Activated CD4-positive, alpha-beta T cell treated with anti-CD3 and anti-CD28 coated beads, Interleukin-2, amount 10 ng/mL, durations not matched to agents 7 days and 5 days (primary cell): Measurements from ENCODE around the gene NPPA. TPM values are rescaled to one million over a fixed set of nuclear protein-coding genes. Genes with fewer than 3 reads are reported as not detected.

Experiments
- CTCF ChIA-PET: fragments of 350-600 bp; sonication (Branson Sonifier 250); formaldehyde crosslinking; loops from one replicate; lab custom pipeline; 2021; ENCODE audit warnings: antibody characterized with exemption; lab: Charles Lee
- POLR2A ChIA-PET: fragments of 350-600 bp; sonication (Branson Sonifier 250); formaldehyde crosslinking; loops from one replicate; lab custom pipeline; 2021; ENCODE audit warnings: antibody characterized with exemption; lab: Charles Lee
- DNase-seq: peaks from one replicate; pipeline ENCODE4 v3.0.0-alpha.2; 2020
- H3K27ac Mint-ChIP-seq: one replicate; pipeline ENCODE4 v1.8.0; 2021; ENCODE audit warnings: mild to moderate bottlenecking, moderate library complexity, mixed read lengths
- H3K27me3 Mint-ChIP-seq: one replicate; pipeline ENCODE4 v1.8.0; 2021; ENCODE audit warnings: mixed read lengths
- H3K36me3 Mint-ChIP-seq: one replicate; pipeline ENCODE4 v1.8.0; 2021; ENCODE audit warnings: low read depth, mixed read lengths
- H3K4me1 Mint-ChIP-seq: one replicate; pipeline ENCODE4 v1.8.0; 2021; ENCODE audit warnings: mixed read lengths
- H3K4me3 Mint-ChIP-seq: one replicate; pipeline ENCODE4 v1.8.0; 2021; ENCODE audit warnings: mild to moderate bottlenecking, moderate library complexity, mixed read lengths
- H3K9me3 Mint-ChIP-seq: one replicate; pipeline ENCODE4 v1.8.0; 2021; ENCODE audit warnings: mixed read lengths
- total RNA-seq, 2 experiments: library from RNA; stranded (reverse); gene quantifications; one replicate each; pipeline ENCODE4 v1.2.3, GENCODE V29; 2021

Gene NPPA
- total RNA-seq, 2 experiments from 2014 or later, result not detected

GRCh38 chr1:11836955-11837766, 10.4 kb downstream of the NPPA start:
- POLR2A ChIA-PET, result interaction anchor here (2.2 kb wide), 1 partner anchor 71 kb away, joined by 13 read pairs; no protein-coding TSS in a partner anchor
- H3K36me3 Mint-ChIP-seq, result peaks cover 17% of the 10 kb centered on the region

DNA sequence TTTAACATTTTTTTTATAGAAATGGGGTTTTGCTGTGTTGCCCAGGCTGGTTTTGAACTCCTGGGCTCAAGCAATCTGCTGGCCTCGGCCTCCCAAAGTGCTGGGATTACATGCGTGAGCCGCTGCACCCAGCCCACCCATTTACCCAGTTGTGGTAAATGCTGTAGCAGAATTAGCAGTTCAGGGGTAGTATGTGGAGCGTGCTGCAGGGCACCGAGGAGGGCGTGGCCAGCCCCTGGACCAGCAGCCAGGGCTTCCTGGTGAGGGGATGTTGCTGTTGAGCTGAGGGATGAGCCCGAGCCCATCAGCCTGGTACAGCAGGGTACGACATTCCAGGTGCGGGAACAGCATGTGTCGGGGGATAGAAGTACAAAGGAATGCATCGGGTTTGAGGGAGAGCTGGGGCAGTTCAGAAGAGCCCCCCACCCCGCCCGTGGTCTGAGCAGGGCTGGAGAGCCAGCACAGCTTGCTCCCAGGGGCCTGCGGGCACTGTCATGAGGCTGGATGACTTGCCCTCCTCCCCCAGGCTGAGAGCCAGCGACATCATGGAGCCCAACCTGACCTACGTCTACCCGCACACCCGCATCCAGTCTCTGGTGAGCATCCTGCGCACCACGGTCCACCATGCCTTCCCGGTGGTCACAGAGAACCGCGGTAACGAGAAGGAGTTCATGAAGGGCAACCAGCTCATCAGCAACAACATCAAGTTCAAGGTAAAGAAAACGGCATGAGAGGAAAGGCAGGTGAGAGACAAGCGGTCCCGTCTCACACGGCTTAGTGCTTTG, 11.9 kb downstream of the NPPA start:
- ChIA-PET CTCF (interaction anchor here (0.6 to 1.6 kb wide), 3 partner anchors 19 to 543 kb away, joined by 3 to 4 read pairs (median 3); no protein-coding TSS in a partner anchor), POLR2A (interaction anchor here (2.2 kb wide), 1 partner anchor 72 kb away, joined by 13 read pairs; no protein-coding TSS in a partner anchor)
- H3K4me1 Mint-ChIP-seq, result peaks cover 2% of the 10 kb centered on the region
- H3K9me3 Mint-ChIP-seq, result no peaks in the 10 kb centered on the region
- peaks cover 12% of the 10 kb centered on the region for H3K36me3 Mint-ChIP-seq
- H3K4me3 Mint-ChIP-seq, result no peak overlapping the region
- no peak overlapping the region for H3K27ac Mint-ChIP-seq
- H3K27me3 Mint-ChIP-seq, result no peaks in the 10 kb centered on the region
- no peak for DNase-seq

More at GRCh38 chr1:11836955-11837766, 10.4 kb downstream of the NPPA start:
- H3K4me3 Mint-ChIP-seq, result no peak overlapping the region
- CTCF ChIA-PET, result interaction anchor here (0.6 to 1.6 kb wide), 5 partner anchors 20 to 131 kb away, joined by 3 to 8 read pairs (median 4); no protein-coding TSS in a partner anchor
- no peaks in the 10 kb centered on the region for H3K27me3 Mint-ChIP-seq
- H3K9me3 Mint-ChIP-seq, result no peaks in the 10 kb centered on the region
- no peak overlapping the region for H3K27ac Mint-ChIP-seq
- no peak for DNase-seq
- H3K4me1 Mint-ChIP-seq, result peaks cover 2% of the 10 kb centered on the region

DNA sequence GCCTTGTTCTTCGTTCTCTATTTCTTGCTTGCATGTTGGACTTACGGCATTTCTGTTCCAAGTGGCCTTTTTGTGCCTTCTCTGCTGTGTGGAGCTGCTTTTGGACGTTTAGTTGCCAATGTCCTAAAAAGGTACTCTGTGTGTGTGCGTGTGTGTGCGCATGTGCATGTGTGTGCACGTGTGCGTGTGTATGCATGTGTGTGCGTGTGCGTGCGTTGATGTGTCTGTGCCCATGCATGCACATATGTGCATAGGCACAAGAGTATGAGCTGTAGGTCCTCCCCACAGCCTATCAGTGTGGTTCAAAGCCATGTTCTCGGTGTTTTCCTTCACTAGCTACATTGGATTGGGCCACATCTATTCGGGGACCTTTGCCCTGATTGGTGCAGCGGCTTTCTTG, 13.7 kb downstream of the NPPA start:
- Mint-ChIP-seq H3K4me1 (peaks cover 2% of the 10 kb centered on the region), H3K27ac (no peak overlapping the region), H3K36me3 (peaks cover 13% of the 10 kb centered on the region), H3K4me3 (no peak overlapping the region), H3K27me3 (no peaks in the 10 kb centered on the region), H3K9me3 (no peaks in the 10 kb centered on the region)
- ChIA-PET POLR2A (no interaction called here), CTCF (no interaction called here)
- no peak for DNase-seq

GRCh38 chr1:11833497-11833896, 14.1 kb downstream of the NPPA start:
- no peak overlapping the region for H3K4me3 Mint-ChIP-seq
- ChIA-PET CTCF (no interaction called here), POLR2A (no interaction called here)

DNA sequence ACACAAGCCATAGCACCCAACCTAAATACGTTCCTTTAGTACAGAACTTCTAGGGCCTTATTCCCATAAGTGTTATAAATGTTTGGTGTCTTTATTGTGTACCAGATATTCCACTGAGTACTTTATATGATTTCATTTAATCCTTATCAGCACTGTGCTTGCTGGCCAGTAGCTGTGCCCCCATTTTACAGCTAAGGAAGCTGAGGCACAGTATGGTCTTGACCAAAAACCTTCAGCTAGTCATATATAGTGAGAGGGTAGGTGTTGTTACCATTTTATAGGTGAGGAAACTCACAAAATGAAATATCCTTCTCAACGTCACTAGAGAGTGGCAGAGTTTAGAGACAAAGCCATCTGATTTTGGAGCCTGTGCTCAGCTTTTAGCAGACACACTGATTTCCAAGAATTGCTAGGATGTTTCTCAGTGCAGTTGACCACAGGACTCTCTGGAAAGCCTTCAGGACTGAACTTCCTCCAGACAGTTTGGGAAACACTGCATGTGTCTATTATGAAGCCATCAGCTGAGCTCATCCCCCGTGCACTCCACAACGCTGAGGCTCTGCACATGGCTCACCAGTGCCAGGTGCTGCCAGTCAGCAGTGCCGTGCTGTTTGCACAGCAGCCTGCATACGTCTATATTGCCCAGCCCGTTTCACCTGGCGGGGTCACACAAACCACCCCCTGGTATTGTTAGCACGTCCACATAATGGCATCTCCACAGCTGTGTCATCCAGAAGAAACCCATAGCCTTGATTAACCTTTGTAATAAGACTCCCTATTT, 15.4 kb downstream of the NPPA start:
- peaks cover 11% of the 10 kb centered on the region for H3K36me3 Mint-ChIP-seq
- no peak overlapping the region for H3K27ac Mint-ChIP-seq
- no peaks in the 10 kb centered on the region for H3K4me1 Mint-ChIP-seq
- CTCF ChIA-PET, result no interaction called here
- no peak overlapping the region for H3K4me3 Mint-ChIP-seq
- DNase-seq, result no peak
- no peaks in the 10 kb centered on the region for H3K27me3 Mint-ChIP-seq
- POLR2A ChIA-PET, result no interaction called here
- H3K9me3 Mint-ChIP-seq, result no peaks in the 10 kb centered on the region

More at GRCh38 chr1:11833497-11833896, 14.1 kb downstream of the NPPA start:
- Mint-ChIP-seq H3K4me1 (peaks cover under 1% of the 10 kb centered on the region), H3K9me3 (no peaks in the 10 kb centered on the region), H3K27me3 (no peaks in the 10 kb centered on the region), H3K27ac (no peak overlapping the region), H3K36me3 (peaks cover 10% of the 10 kb centered on the region)
- DNase-seq, result no peak

DNA sequence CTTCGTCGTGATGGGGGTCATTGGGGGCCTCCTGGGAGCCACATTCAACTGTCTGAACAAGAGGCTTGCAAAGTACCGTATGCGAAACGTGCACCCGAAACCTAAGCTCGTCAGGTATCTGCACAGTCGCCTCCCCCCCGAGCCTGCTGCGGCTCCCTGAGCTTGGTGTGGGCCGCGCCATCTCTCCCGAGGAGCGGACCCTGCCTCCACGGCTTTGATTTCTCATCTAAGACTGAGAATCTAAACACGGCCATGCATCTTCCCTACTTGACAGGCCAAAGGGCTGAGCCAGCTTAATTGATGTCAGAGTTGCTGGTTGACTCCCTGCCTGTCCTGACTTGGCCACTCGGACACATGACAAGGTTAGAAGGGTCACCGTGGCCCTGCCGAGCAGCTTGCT, 19.1 kb downstream of the NPPA start:
- Mint-ChIP-seq H3K4me1 (no peaks in the 10 kb centered on the region), H3K9me3 (no peaks in the 10 kb centered on the region), H3K27me3 (no peaks in the 10 kb centered on the region), H3K36me3 (peaks cover 14% of the 10 kb centered on the region), H3K4me3 (no peak overlapping the region), H3K27ac (no peak overlapping the region)
- CTCF ChIA-PET, result interaction anchor here (0.5 to 1.2 kb wide), 3 partner anchors 13 to 27 kb away, joined by 3 to 5 read pairs (median 4); no protein-coding TSS in a partner anchor
- no peak for DNase-seq
- POLR2A ChIA-PET, result no interaction called here

DNA sequence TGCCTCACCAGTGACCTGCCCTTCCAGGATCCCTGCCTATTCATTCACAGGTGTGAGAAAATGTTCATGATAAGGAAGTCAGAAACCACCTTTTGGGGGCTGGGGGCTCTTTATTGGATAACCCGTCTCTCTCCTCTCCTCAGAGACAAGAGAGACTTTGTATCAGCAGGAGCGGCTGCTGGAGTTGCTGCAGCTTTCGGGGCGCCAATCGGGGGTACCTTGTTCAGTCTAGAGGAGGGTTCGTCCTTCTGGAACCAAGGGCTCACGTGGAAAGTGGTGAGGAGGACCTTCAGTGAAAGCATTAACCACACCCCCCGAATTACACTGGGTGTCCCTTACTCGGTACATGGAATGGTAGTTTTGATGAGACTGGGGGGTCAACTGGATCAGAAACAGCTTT, 20.6 kb downstream of the NPPA start:
- Mint-ChIP-seq H3K4me3 (no peak overlapping the region), H3K27me3 (no peaks in the 10 kb centered on the region), H3K4me1 (no peaks in the 10 kb centered on the region), H3K9me3 (no peaks in the 10 kb centered on the region), H3K36me3 (peaks cover 14% of the 10 kb centered on the region), H3K27ac (no peak overlapping the region)
- ChIA-PET CTCF (no interaction called here), POLR2A (no interaction called here)
- DNase-seq, result no peak

GRCh38 chr1:11825131-11825530, 22.5 kb downstream of the NPPA start:
- no peak overlapping the region for H3K4me3 Mint-ChIP-seq
- H3K36me3 Mint-ChIP-seq, result peaks cover 14% of the 10 kb centered on the region
- H3K27ac Mint-ChIP-seq, result no peak overlapping the region
- POLR2A ChIA-PET, result no interaction called here
- H3K27me3 Mint-ChIP-seq, result no peaks in the 10 kb centered on the region
- no peaks in the 10 kb centered on the region for H3K4me1 Mint-ChIP-seq
- no peak for DNase-seq
- no peaks in the 10 kb centered on the region for H3K9me3 Mint-ChIP-seq
- CTCF ChIA-PET, result no interaction called here

GRCh38 chr1:11823366-11824137, 24.0 kb downstream of the NPPA start:
- POLR2A ChIA-PET, result no interaction called here
- Mint-ChIP-seq H3K27me3 (no peaks in the 10 kb centered on the region), H3K4me3 (no peak overlapping the region), H3K36me3 (peaks cover 15% of the 10 kb centered on the region), H3K27ac (no peak overlapping the region), H3K9me3 (no peaks in the 10 kb centered on the region), H3K4me1 (no peaks in the 10 kb centered on the region)
- no peak for DNase-seq
- CTCF ChIA-PET, result interaction anchor here (1.3 kb wide), 1 partner anchor 17 kb away, joined by 3 read pairs; no protein-coding TSS in a partner anchor

- H3K36me3 Mint-ChIP-seq, result peaks cover 11% of the 10 kb centered on the region
- ChIA-PET POLR2A (no interaction called here), CTCF (no interaction called here)
- no peak overlapping the region for H3K4me3 Mint-ChIP-seq
- no peak overlapping the region for H3K27ac Mint-ChIP-seq
- no peak for DNase-seq
- no peaks in the 10 kb centered on the region for H3K27me3 Mint-ChIP-seq
- H3K9me3 Mint-ChIP-seq, result no peaks in the 10 kb centered on the region
- no peaks in the 10 kb centered on the region for H3K4me1 Mint-ChIP-seq
These were observed 25.5 kb downstream of the NPPA start for GRCh38 chr1:11822091-11822490.

GRCh38 chr1:11817192-11817591, 30.4 kb downstream of the NPPA start:
- no peak overlapping the region for H3K4me3 Mint-ChIP-seq
- CTCF ChIA-PET, result interaction anchor here (1.3 kb wide), 1 partner anchor 19 kb away, joined by 4 read pairs; no protein-coding TSS in a partner anchor
- no peak overlapping the region for H3K27ac Mint-ChIP-seq
- H3K27me3 Mint-ChIP-seq, result no peaks in the 10 kb centered on the region
- peaks cover 16% of the 10 kb centered on the region for H3K36me3 Mint-ChIP-seq
- no peak for DNase-seq
- H3K9me3 Mint-ChIP-seq, result no peaks in the 10 kb centered on the region
- H3K4me1 Mint-ChIP-seq, result peaks cover 2% of the 10 kb centered on the region
- POLR2A ChIA-PET, result interaction anchor here (0.5 kb wide), 1 partner anchor 1358 kb away, joined by 6 read pairs; no protein-coding TSS in a partner anchor

DNA sequence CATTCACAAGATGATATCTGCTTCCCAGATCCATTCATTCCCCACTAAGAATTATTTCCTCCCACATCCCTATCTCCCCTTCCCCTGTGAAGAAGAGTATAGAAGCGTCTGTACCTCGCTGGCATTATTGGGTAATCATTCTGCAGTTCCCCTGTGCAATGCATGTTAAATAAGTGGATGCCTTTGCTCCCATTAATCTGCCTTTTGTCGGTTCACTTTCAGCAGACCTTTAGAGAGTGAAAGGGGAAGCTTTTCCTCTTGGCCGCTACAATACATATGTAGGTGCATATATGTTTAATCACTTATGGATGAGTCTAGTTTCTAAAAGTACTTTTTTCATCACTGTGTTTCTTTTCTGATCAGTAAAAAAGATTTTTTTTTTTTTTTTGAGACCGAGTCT, 34.6 kb downstream of the NPPA start:
- no peak overlapping the region for H3K4me3 Mint-ChIP-seq
- H3K4me1 Mint-ChIP-seq, result peaks cover 15% of the 10 kb centered on the region
- no peaks in the 10 kb centered on the region for H3K27me3 Mint-ChIP-seq
- H3K9me3 Mint-ChIP-seq, result no peaks in the 10 kb centered on the region
- peaks cover 21% of the 10 kb centered on the region for H3K36me3 Mint-ChIP-seq
- ChIA-PET POLR2A (no interaction called here), CTCF (no interaction called here)
- DNase-seq, result no peak
- no peak overlapping the region for H3K27ac Mint-ChIP-seq
